ENCODE results near the gene DENND2D. TPM values are rescaled to one million over a fixed set of nuclear protein-coding genes. Genes with fewer than 3 reads are reported as not detected.

Gene DENND2D
- total RNA-seq, 2 experiments from 2014 or later, result 60.7 to 62.0 TPM

DNA sequence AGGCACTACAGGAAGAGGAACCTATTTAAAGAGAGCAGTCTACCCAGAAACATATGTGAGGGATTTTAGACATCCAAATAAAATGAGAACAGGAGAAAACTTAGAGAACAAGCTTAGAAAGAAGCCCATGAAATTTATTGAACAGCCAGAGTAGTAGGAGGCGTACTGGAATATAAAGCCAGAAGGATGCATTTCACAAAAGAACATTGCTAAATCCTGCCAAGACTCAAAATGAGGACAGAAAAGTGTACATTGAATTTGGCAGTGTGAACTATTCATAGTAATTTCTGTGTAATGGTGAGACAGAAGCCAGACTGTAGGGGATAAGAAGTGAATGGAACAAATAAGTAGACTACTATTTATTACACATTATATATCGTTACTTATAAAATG is 38.0 kb downstream of the DENND2D start:
- no peak for DNase-seq
- TF ChIP-seq CTCF (IDR thresholded peaks at IDR 0.05), result no peak
- ATAC-seq (ENCODE audit: poor library complexity), result no peak
- Histone ChIP-seq H3K27me3 (ENCODE audit: control insufficient read depth in 1 of 2, insufficient read depth in 2 of 2, low read length in 2 of 2) (no peaks in the 10 kb centered on the region), H3K36me3 (ENCODE audit: insufficient read depth, low read length) (peaks cover 49% of the 10 kb centered on the region), H3K27ac (ENCODE audit: low read depth in 1 of 2, low read length in 2 of 2) (no peak overlapping the region), H3K9me3 (ENCODE audit: control insufficient read depth in 1 of 2, insufficient read depth in 1 of 2, low read length in 2 of 2) (no peaks in the 10 kb centered on the region), H3K4me3 (ENCODE audit: low read length) (no peak overlapping the region), H3K4me1 (ENCODE audit: insufficient read depth, low read length) (no peaks in the 10 kb centered on the region)
- ChIA-PET CTCF (no interaction called here), POLR2A (interaction anchor here (1.0 kb wide), 1 partner anchor 11 kb away, joined by 3 read pairs; no protein-coding TSS in a partner anchor)
- H3K4me3 Mint-ChIP-seq, result no peak overlapping the region
- H3K9me3 Mint-ChIP-seq, result no peaks in the 10 kb centered on the region
- H3K27ac Mint-ChIP-seq, result no peak overlapping the region
- intact Hi-C loops (cut with DNase I, micrococcal nuclease), result no loop called here
- no peaks in the 10 kb centered on the region for H3K27me3 Mint-ChIP-seq
- H3K36me3 Mint-ChIP-seq (ENCODE audit: low read depth), result peaks cover 68% of the 10 kb centered on the region
- H3K4me1 Mint-ChIP-seq (ENCODE audit: low read depth), result peaks cover 40% of the 10 kb centered on the region

DNA sequence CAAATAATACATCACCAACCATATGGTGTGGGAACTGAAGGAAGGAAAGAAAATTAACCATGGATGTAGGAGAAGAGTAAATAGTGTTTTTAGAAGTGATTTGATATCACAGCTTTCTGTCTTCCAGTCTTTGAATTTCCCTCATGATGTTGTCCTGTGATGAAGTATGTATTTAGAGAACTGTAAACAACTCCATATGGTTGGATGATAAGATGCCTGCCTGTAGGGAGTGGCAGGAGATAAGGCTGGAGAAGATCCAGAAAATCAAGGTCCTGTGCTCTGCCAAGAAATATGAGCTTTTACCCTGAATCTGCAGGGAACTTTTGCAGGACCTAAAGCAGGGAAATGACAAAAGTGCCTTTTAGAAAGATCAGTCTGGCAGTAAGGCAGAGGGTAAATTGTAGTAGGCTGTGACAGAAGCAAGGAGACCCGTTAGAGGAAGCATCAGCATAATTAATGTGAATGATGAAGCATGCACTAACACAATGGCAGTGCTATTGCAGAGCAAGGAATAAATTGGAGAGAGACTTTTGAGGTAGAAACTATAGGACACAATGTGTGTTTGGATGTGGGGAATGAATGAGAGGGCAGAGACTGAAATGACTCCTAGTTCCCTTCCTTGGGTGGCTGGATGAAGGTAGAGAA is 38.5 kb downstream of the DENND2D start:
- Histone ChIP-seq H3K27ac (ENCODE audit: low read depth in 1 of 2, low read length in 2 of 2) (no peak overlapping the region), H3K36me3 (ENCODE audit: insufficient read depth, low read length) (peaks cover 52% of the 10 kb centered on the region), H3K9me3 (ENCODE audit: control insufficient read depth in 1 of 2, insufficient read depth in 1 of 2, low read length in 2 of 2) (no peaks in the 10 kb centered on the region), H3K4me3 (ENCODE audit: low read length) (no peak overlapping the region), H3K27me3 (ENCODE audit: control insufficient read depth in 1 of 2, insufficient read depth in 2 of 2, low read length in 2 of 2) (no peaks in the 10 kb centered on the region), H3K4me1 (ENCODE audit: insufficient read depth, low read length) (no peaks in the 10 kb centered on the region)
- Mint-ChIP-seq H3K4me3 (no peak overlapping the region), H3K27me3 (no peaks in the 10 kb centered on the region), H3K9me3 (no peaks in the 10 kb centered on the region), H3K27ac (no peak overlapping the region), H3K36me3 (ENCODE audit: low read depth) (peaks cover 70% of the 10 kb centered on the region), H3K4me1 (ENCODE audit: low read depth) (peaks cover 40% of the 10 kb centered on the region)
- TF ChIP-seq CTCF (IDR thresholded peaks at IDR 0.05), result no peak
- DNase-seq (no peak), ATAC-seq (ENCODE audit: poor library complexity) (no peak)
- intact Hi-C loops (cut with DNase I, micrococcal nuclease), result no loop called here
- POLR2A ChIA-PET, result interaction anchor here (1.0 to 1.1 kb wide), 2 partner anchors 11 to 20 kb away, joined by 3 to 4 read pairs; no protein-coding TSS in a partner anchor
- CTCF ChIA-PET, result interaction anchor here (0.7 kb wide), 1 partner anchor 37 kb away, joined by 3 read pairs; no protein-coding TSS in a partner anchor

- Histone ChIP-seq H3K4me1 (ENCODE audit: insufficient read depth, low read length) (no peaks in the 10 kb centered on the region), H3K27me3 (ENCODE audit: control insufficient read depth in 1 of 2, insufficient read depth in 2 of 2, low read length in 2 of 2) (no peaks in the 10 kb centered on the region), H3K9me3 (ENCODE audit: control insufficient read depth in 1 of 2, insufficient read depth in 1 of 2, low read length in 2 of 2) (no peaks in the 10 kb centered on the region), H3K27ac (ENCODE audit: low read depth in 1 of 2, low read length in 2 of 2) (no peak overlapping the region), H3K4me3 (ENCODE audit: low read length) (no peak overlapping the region), H3K36me3 (ENCODE audit: insufficient read depth, low read length) (peaks cover 67% of the 10 kb centered on the region)
- Mint-ChIP-seq H3K4me3 (no peak overlapping the region), H3K27ac (no peak overlapping the region), H3K4me1 (ENCODE audit: low read depth) (peaks cover 56% of the 10 kb centered on the region), H3K9me3 (no peaks in the 10 kb centered on the region), H3K36me3 (ENCODE audit: low read depth) (peaks cover 88% of the 10 kb centered on the region), H3K27me3 (no peaks in the 10 kb centered on the region)
- POLR2A ChIA-PET, result interaction anchor here (3.0 kb wide), 1 partner anchor 18 kb away, joined by 7 read pairs; the partner anchor contains the start of genes CEPT1 and DRAM2
- no peak for DNase-seq
- no peak for ATAC-seq (ENCODE audit: poor library complexity)
- CTCF ChIA-PET, result no interaction called here
- no peak for TF ChIP-seq CTCF (IDR thresholded peaks at IDR 0.05)
- intact Hi-C loops (cut with DNase I, micrococcal nuclease), result loop anchor here in 1 of 2 experiments (5.0 kb wide), 1 partner anchor 140 kb away; no protein-coding TSS in a partner anchor
These were observed 43.0 kb downstream of the DENND2D start for GRCh38 chr1:111157431-111157830.
